ENCODE data around the gene CLOCK. TPM values are rescaled to one million over a fixed set of nuclear protein-coding genes. Genes with fewer than 3 reads are reported as not detected.

CLOCK gene
- total RNA-seq, 1 donor from 2014 or later: 34.2 TPM

DNA sequence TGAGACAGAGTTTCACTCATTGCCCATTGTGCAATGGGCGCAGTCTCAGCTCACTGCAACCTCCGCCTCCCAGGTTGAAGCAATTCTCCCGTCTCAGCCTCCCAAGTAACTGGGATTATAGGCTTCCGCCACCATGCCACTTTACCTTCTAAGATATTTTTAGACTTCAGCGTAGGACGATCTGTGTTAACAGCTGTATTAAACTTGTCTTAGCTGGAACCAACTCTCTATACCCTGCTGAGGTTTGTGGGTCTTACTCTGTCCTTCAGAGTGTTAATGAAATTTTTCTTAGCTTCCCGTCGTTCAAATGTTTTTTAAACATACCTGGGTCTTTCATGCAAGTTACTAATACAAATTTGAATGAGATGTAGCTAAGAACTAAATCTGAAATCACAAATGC is 136.3 kb downstream of the CLOCK start:
- no peak overlapping the region for H3K27ac ChIP-seq (replicated peaks)
- TF ChIP-seq, protein P1, sequence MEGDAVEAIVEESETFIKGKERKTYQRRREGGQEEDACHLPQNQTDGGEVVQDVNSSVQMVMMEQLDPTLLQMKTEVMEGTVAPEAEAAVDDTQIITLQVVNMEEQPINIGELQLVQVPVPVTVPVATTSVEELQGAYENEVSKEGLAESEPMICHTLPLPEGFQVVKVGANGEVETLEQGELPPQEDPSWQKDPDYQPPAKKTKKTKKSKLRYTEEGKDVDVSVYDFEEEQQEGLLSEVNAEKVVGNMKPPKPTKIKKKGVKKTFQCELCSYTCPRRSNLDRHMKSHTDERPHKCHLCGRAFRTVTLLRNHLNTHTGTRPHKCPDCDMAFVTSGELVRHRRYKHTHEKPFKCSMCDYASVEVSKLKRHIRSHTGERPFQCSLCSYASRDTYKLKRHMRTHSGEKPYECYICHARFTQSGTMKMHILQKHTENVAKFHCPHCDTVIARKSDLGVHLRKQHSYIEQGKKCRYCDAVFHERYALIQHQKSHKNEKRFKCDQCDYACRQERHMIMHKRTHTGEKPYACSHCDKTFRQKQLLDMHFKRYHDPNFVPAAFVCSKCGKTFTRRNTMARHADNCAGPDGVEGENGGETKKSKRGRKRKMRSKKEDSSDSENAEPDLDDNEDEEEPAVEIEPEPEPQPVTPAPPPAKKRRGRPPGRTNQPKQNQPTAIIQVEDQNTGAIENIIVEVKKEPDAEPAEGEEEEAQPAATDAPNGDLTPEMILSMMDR (IDR thresholded peaks at IDR 0.05; ENCODE audit: borderline replicate concordance): no peak
- no peak overlapping the region for H3K4me3 ChIP-seq
- intact Hi-C loops (cut with micrococcal nuclease): no loop called here
- no peaks in the 10 kb centered on the region for H3K9me3 ChIP-seq (replicated peaks)
- no peak for DNase-seq
- peaks cover 44% of the 10 kb centered on the region for H3K4me1 ChIP-seq
- no peaks in the 10 kb centered on the region for H3K27me3 ChIP-seq (ENCODE audit: low read depth)
- H3K36me3 ChIP-seq: peaks cover 46% of the 10 kb centered on the region

DNA sequence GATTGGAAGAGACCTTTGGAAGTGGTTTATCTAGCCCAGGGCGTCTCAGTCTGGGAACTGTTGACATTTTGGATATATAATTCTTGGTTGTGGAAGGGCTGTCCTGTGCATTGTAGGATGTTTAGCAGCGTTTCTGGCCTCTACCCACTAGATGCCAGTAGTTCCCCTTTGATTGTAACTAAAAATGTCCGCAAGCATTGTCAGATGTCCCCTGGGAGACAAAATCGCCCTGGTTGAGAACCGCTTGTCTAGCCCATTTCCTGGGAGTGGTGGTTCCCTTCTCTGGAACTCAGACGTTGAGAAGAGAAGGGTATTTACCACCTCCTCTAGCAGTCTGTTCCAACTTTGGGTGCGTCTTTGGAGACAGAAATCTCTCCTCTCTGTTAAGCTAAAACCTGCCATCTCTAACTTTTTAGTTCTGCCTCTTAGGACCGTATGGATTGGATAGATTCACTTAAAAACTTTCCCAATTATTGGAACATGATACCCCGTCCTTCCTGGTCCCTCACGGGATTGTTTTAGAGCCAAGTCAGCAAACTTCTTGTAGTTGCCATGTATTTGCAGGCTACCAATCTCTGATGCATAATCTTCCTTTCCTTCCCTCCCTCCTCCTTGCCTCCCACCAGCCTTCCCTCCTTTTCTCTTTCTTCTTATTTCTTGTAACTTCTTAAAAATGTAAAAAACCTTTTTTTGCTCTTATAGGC is 137.1 kb downstream of the CLOCK start:
- no peak for DNase-seq
- intact Hi-C loops (cut with micrococcal nuclease): no loop called here
- no peaks in the 10 kb centered on the region for H3K9me3 ChIP-seq (replicated peaks)
- no peaks in the 10 kb centered on the region for H3K27me3 ChIP-seq (ENCODE audit: low read depth)
- H3K4me3 ChIP-seq: peak overlapping the region; percentile 3
- peaks cover 44% of the 10 kb centered on the region for H3K4me1 ChIP-seq
- peaks cover 47% of the 10 kb centered on the region for H3K36me3 ChIP-seq
- H3K27ac ChIP-seq (replicated peaks): peak overlapping the region; percentile 40
- TF ChIP-seq, protein P1 (IDR thresholded peaks at IDR 0.05; ENCODE audit: borderline replicate concordance): peak; percentile 56

DNA sequence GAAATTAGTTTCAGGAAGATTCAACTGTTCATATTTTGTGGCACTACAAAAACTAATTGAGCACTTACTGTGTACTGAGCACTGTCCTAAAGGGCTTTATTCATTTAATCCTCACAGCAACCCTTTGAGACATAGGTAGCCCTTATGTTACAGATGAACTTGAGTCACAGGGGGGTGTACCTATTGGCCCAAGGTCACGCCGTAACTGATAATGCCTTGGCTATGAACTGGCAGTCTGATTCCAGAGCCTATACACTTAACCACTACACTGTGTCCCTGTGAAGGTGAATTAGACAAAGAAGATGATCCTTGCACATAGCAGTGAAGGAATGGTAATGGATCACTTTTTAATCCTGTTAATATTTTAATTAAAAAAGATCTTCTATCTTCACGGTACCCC is 138.9 kb downstream of the CLOCK start:
- intact Hi-C loops (cut with micrococcal nuclease): no loop called here
- Histone ChIP-seq H3K9me3 (replicated peaks) (no peaks in the 10 kb centered on the region), H3K36me3 (peaks cover 45% of the 10 kb centered on the region), H3K4me1 (peaks cover 51% of the 10 kb centered on the region), H3K27me3 (ENCODE audit: low read depth) (no peaks in the 10 kb centered on the region), H3K4me3 (no peak overlapping the region), H3K27ac (replicated peaks) (no peak overlapping the region)
- TF ChIP-seq, protein P1 (IDR thresholded peaks at IDR 0.05; ENCODE audit: borderline replicate concordance): no peak
- no peak for DNase-seq

DNA sequence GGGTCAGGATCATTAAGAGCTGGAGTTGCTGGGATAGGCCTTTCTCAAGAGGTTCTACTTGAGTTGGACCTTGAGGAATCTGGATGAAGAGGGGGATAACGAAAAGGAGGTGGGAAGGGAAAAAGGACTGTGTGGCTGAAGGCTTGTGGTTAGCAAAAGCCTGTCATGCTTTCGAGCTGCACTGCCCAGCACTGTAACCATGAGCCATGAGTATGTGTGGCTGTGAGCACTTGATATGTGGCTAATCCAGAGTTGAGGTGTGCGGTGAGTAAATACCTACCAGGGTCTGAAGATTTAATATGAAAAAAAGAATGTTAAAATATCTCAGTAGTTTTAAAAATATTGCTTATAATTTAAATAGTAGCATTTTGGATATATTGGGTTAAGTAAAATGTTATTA is 139.6 kb downstream of the CLOCK start:
- no peak overlapping the region for H3K27ac ChIP-seq (replicated peaks)
- no peaks in the 10 kb centered on the region for H3K9me3 ChIP-seq (replicated peaks)
- no peaks in the 10 kb centered on the region for H3K27me3 ChIP-seq (ENCODE audit: low read depth)
- intact Hi-C loops (cut with micrococcal nuclease): no loop called here
- H3K4me3 ChIP-seq: no peak overlapping the region
- peaks cover 44% of the 10 kb centered on the region for H3K36me3 ChIP-seq
- H3K4me1 ChIP-seq: peaks cover 51% of the 10 kb centered on the region
- TF ChIP-seq, protein P1 (IDR thresholded peaks at IDR 0.05; ENCODE audit: borderline replicate concordance): no peak
- no peak for DNase-seq

DNA sequence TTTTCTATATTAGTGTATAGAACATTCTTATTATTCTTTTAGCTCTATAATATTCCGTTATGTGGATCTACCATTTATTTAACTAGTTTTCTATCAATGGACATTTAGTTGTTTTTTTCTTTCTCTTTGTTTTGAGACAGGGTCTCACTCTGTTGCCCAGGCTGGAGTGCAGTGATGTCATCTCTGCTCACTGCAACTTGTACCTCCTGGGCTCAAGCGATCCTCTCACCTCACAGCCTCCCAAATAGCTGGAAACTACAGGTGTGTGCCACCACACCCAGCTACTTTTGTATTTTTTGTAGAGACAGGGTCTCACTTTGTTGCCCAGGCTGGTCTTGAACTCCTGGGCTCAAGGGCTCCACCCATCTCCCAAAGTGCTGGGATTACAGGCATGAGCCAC is 140.2 kb downstream of the CLOCK start:
- Histone ChIP-seq H3K36me3 (peaks cover 43% of the 10 kb centered on the region), H3K27ac (replicated peaks) (no peak overlapping the region), H3K9me3 (replicated peaks) (no peaks in the 10 kb centered on the region), H3K27me3 (ENCODE audit: low read depth) (no peaks in the 10 kb centered on the region), H3K4me3 (no peak overlapping the region), H3K4me1 (peaks cover 49% of the 10 kb centered on the region)
- TF ChIP-seq, protein P1 (IDR thresholded peaks at IDR 0.05; ENCODE audit: borderline replicate concordance): no peak
- DNase-seq: no peak
- intact Hi-C loops (cut with micrococcal nuclease): no loop called here

Measured in left ventricle myocardium inferior (tissue), 1 donor.